Vagina (tissue), 2 donors: ENCODE data around the gene PTPA.

Experiments
- CTCF ChIP-seq, 3 experiments: fragments of 450-650 bp in 2 of 3; fragments of 200-600 bp in 1 of 3; sonication (generic) in 1 of 3; IDR thresholded peaks; one replicate each; pipeline ENCODE4 v1.5.1; 2017 to 2019; ENCODE audit warnings: antibody characterized with exemption in 3 of 3, mild to moderate bottlenecking in 2 of 3, moderate library complexity in 2 of 3
- POLR2AphosphoS5 ChIP-seq, 2 donors: sonication (generic); formaldehyde crosslinking; IDR thresholded peaks; one replicate each; pipeline ENCODE4 v1.9.0; 2017; ENCODE audit warnings: antibody characterized with exemption in 2 of 2, mild to moderate bottlenecking in 2 of 2, low read depth in 1 of 2; ENCODE audit not compliant: insufficient read depth in 1 of 2

GRCh38 chr9:129187042-129187441 is 75.8 kb downstream of the PTPA start:
- no peak for TF ChIP-seq CTCF (IDR thresholded peaks at IDR 0.05)
- no peak for TF ChIP-seq POLR2AphosphoS5 (IDR thresholded peaks at IDR 0.05; ENCODE audit: insufficient read depth in 1 of 2, low read depth in 1 of 2)
